GM12878 (cell line): ENCODE data around the gene RSBN1L. TPM values are rescaled to one million over a fixed set of nuclear protein-coding genes. Genes with fewer than 3 reads are reported as not detected.

ENCODE experiments used
- ATAC-seq: fragments of 200-7000 bp; cut with Tn5 transposase; 3 replicates; pipeline ENCODE4 v1.9.1; 2020; ENCODE audit warnings: mild to moderate bottlenecking, moderate library complexity
- BruUV-seq: library from RNA; stranded (reverse); fragments of 400-500 nt; replicated peaks from 2 replicates; lab custom pipeline; 2021; lab: Mats Ljungman, UMichigan
- CTCF ChIA-PET: fragments of 300-600 bp; sonication (Branson Sonifier 250); formaldehyde crosslinking; extraction: SDS; loops from one replicate; lab custom pipeline; 2021; ENCODE audit warnings: inconsistent platforms; lab: Yijun Ruan, JAX
- POLR2A ChIA-PET: fragments of 350-600 bp; formaldehyde crosslinking; extraction: SDS; loops from one replicate; lab custom pipeline; 2021; ENCODE audit warnings: inconsistent platforms; lab: Charles Lee
- RAD21 ChIA-PET: fragments of 300-600 bp; sonication (Branson Sonifier 250); formaldehyde crosslinking; loops from one replicate; lab custom pipeline; 2023; ENCODE audit warnings: antibody characterized with exemption; ENCODE audit not compliant: unreplicated experiment; lab: Charles Lee
- SMC1A ChIA-PET: fragments of 300-600 bp; sonication (Branson Sonifier 250); formaldehyde crosslinking; loops from one replicate; lab custom pipeline; 2023; ENCODE audit not compliant: unreplicated experiment, uncharacterized antibody; lab: Charles Lee
- DNase-seq: peaks from one replicate; pipeline ENCODE4 v3.0.0-alpha.2; 2011; ENCODE audit warnings: low read depth, low spot score
- FAIRE-seq: peaks from 3 replicates; lab custom pipeline; 2011; peaks lifted over from hg19 to GRCh38; lab: Jason Lieb, UNC
- H2AFZ ChIP-seq: 2 replicates; pipeline ENCODE4 v1.6.0; 2011; ENCODE audit warnings: low read depth, low read length, control low read depth; ENCODE audit not compliant: control insufficient read depth
- H3K27ac ChIP-seq: 2 replicates; pipeline ENCODE4 v1.5.1; 2011; ENCODE audit warnings: control low read depth; ENCODE audit not compliant: control insufficient read depth, insufficient read depth
- H3K27me3 ChIP-seq, 2 experiments: replicated peaks in 1 of 2; 2 replicates each; pipeline versions ENCODE4 v1.6.0 to v1.6.1; 2011; ENCODE audit warnings: low read length in 1 of 2; ENCODE audit not compliant: control insufficient read depth in 2 of 2, insufficient read depth in 2 of 2
- H3K36me3 ChIP-seq, 2 experiments: 2 replicates each; pipeline ENCODE4 v1.5.1; 2011; ENCODE audit warnings: low read length in 1 of 2; ENCODE audit not compliant: control insufficient read depth in 2 of 2, insufficient read depth in 2 of 2
- H3K4me1 ChIP-seq: 2 replicates; pipeline ENCODE4 v1.6.1; 2011; ENCODE audit warnings: mild to moderate bottlenecking, low read length, moderate library complexity, mixed read lengths; ENCODE audit not compliant: control insufficient read depth, insufficient read depth
- H3K4me2 ChIP-seq: 2 replicates; pipeline ENCODE4 v1.6.0; 2011; ENCODE audit warnings: control low read depth; ENCODE audit not compliant: control insufficient read depth, insufficient read depth
- H3K4me3 ChIP-seq: fragments of 200-600 bp; sonication (generic); 2 replicates; pipeline ENCODE4 v1.5.1; 2016
- H3K79me2 ChIP-seq: 2 replicates; pipeline ENCODE4 v1.6.0; 2011; ENCODE audit warnings: low read length; ENCODE audit not compliant: control insufficient read depth, insufficient read depth
- H3K9ac ChIP-seq: 2 replicates; pipeline ENCODE4 v1.8.0; 2011; ENCODE audit warnings: low read length, control low read depth, mixed read lengths; ENCODE audit not compliant: control insufficient read depth, insufficient read depth
- H3K9me3 ChIP-seq: replicated peaks from 3 replicates; pipeline ENCODE4 v1.5.1; 2011; ENCODE audit warnings: mild to moderate bottlenecking, low read length; ENCODE audit not compliant: control insufficient read depth, insufficient read depth
- H4K20me1 ChIP-seq: 2 replicates; pipeline ENCODE4 v1.6.0; 2011; ENCODE audit not compliant: control insufficient read depth, insufficient read depth
- BMI1 ChIP-seq: fragments of 450-650 bp; IDR thresholded peaks from 2 replicates; pipeline ENCODE4 v1.6.1; 2016; ENCODE audit warnings: mild to moderate bottlenecking, moderate library complexity, borderline replicate concordance
- REST ChIP-seq: IDR thresholded peaks from 2 replicates; pipeline ENCODE4 v1.6.1; 2012; ENCODE audit warnings: mild to moderate bottlenecking, low read depth, low read length
- WGBS: methylation state at CpG from one replicate; pipeline ENCODE4 v1.1.6; 2016; ENCODE audit warnings: low lambda C conversion rate; ENCODE audit not compliant: insufficient replicate concordance, insufficient coverage; ENCODE audit errors: missing lambda C conversion rate; 5-methylcytosine and 5-hydroxymethylcytosine counted together
- in situ Hi-C: fragments of 300-500 bp; cut with MboI; formaldehyde crosslinking; loops from 9 replicates; pipeline ENCODE4 v1.14.3; 2018; ENCODE audit warnings: mixed read lengths
- intact Hi-C: fragments of 100-400 bp; cut with micrococcal nuclease; formaldehyde crosslinking; loops from one replicate; pipeline ENCODE4 v1.14.2; 2022; ENCODE audit not compliant: unreplicated experiment
- polyA plus RNA-seq, 11 experiments: library from polyadenylated mRNA; depleted of rRNA in 4 of 11; unstranded in 6 of 11; stranded (reverse) in 5 of 11; fragments of >200 nt; fragmentation: Nextera tagmentation in 4 of 11; fragmentation: Illumina TruSeq in 1 of 11; extraction: Ambion mirVana in 4 of 11; extraction: Trizol in 1 of 11; gene quantifications; 1 replicate in 1 of 11; 2 replicates in 10 of 11; pipeline versions ENCODE4 v1.2.1 to v1.2.3, GENCODE V29; 2011 to 2016; ENCODE audit warnings: inconsistent platforms in 2 of 11, missing spikeins in 2 of 11, low read depth in 1 of 11
- total RNA-seq, 4 experiments: library from RNA; depleted of rRNA in 3 of 4; stranded (reverse); fragments of >200 nt in 3 of 4; fragmentation: Illumina TruSeq in 1 of 4; extraction: Trizol in 1 of 4; gene quantifications; 2 replicates each; pipeline versions ENCODE4 v1.2.1 to v1.2.3, GENCODE V29; 2013 to 2021
- TF ChIP-seq, protein P1 (sequence below): fragments of 450-650 bp; IDR thresholded peaks from 2 replicates; pipeline ENCODE4 v1.6.1; 2017; ENCODE audit warnings: low read depth, mild to moderate bottlenecking, moderate library complexity

RSBN1L gene
- total and polyA plus RNA-seq, 10 of the 15 experiments (the other 5 are each of a cell fraction or from before 2014, with no cell fraction given): 4.5 to 23.7 (median 10.3) TPM

DNA sequence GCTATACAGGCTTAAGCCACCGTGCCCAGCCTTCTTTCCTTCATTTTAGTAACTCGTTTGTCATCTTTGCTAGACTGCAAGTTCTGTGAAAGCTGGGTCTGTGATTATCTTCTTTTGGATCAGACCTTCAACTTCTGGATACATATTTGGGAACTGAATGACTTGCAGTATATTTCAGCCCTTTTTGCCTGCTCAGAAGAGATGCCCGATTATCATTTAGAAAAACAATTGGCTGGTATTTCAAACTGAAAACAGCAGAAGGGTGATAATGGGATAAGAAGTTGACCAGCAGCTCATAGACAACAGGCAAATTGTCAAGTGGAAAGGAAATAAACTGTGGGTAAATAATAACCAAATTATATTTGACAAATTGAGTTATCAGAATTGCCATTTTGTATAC lies 14.6 kb downstream of the RSBN1L start:
- no peaks in the 10 kb centered on the region for H3K9me3 ChIP-seq
- in situ Hi-C loops: no loop called here
- H3K27ac ChIP-seq: no peak overlapping the region
- no peak for FAIRE-seq
- TF ChIP-seq BMI1: no peak
- TF ChIP-seq, protein P1, sequence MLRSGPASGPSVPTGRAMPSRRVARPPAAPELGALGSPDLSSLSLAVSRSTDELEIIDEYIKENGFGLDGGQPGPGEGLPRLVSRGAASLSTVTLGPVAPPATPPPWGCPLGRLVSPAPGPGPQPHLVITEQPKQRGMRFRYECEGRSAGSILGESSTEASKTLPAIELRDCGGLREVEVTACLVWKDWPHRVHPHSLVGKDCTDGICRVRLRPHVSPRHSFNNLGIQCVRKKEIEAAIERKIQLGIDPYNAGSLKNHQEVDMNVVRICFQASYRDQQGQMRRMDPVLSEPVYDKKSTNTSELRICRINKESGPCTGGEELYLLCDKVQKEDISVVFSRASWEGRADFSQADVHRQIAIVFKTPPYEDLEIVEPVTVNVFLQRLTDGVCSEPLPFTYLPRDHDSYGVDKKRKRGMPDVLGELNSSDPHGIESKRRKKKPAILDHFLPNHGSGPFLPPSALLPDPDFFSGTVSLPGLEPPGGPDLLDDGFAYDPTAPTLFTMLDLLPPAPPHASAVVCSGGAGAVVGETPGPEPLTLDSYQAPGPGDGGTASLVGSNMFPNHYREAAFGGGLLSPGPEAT: no peak
- TF ChIP-seq REST: no peak
- SMC1A ChIA-PET: interaction anchor here (0.6 to 2.3 kb wide), 2 partner anchors 9 to 24 kb away, joined by 3 to 6 read pairs; no protein-coding TSS in a partner anchor
- no peaks in the 10 kb centered on the region for H3K27me3 ChIP-seq
- 96% methylated on average over 3 of the region's 3 CpGs for WGBS
- H3K4me3 ChIP-seq: no peak overlapping the region
- CTCF ChIA-PET: no interaction called here
- no peak overlapping the region for H3K4me2 ChIP-seq
- no peak overlapping the region for H2AFZ ChIP-seq
- peaks cover 56% of the 10 kb centered on the region for H3K79me2 ChIP-seq
- DNase-seq: no peak
- no peak for ATAC-seq
- POLR2A ChIA-PET: interaction anchor here (1.3 kb wide), 1 partner anchor 9 kb away, joined by 5 read pairs; no protein-coding TSS in a partner anchor
- intact Hi-C loops: no loop called here
- H3K9ac ChIP-seq: no peak overlapping the region
- H3K36me3 ChIP-seq: peaks cover 0 to 11% of the 10 kb centered on the region in 2 experiments; a peak in 1 of 4 replicates
- RAD21 ChIA-PET: no interaction called here
- peaks cover 3% of the 10 kb centered on the region; the same call in 1 of the 2 replicates for H3K4me1 ChIP-seq
- no TSS peak for BruUV-seq
- no peaks in the 10 kb centered on the region for H4K20me1 ChIP-seq
